SJSA1 (cell line): ENCODE data around the gene TMSB15B. TPM values are rescaled to one million over a fixed set of nuclear protein-coding genes. Genes with fewer than 3 reads are reported as not detected.
"Not testable (repeated sequence)": the region's sequence is repeated elsewhere in the genome, so short reads cannot be mapped to it uniquely, and the experiment has no call there.

Experiments used
- DNase-seq, 2 experiments: peaks; one replicate each; pipeline ENCODE4 v3.0.0-alpha.2; 2015 to 2020; ENCODE audit warnings: low spot score in 2 of 2, low read depth in 1 of 2
- H3K27ac ChIP-seq: fragments of 250-450 bp; sonication (Bioruptor Pico); 2 replicates; pipeline ENCODE4 v1.5.1; 2020; ENCODE audit warnings: mild to moderate bottlenecking, moderate library complexity
- H3K27me3 ChIP-seq: fragments of 250-450 bp; sonication (Bioruptor Pico); replicated peaks from 2 replicates; pipeline ENCODE4 v1.5.1; 2020; ENCODE audit warnings: mild to moderate bottlenecking, moderate library complexity
- H3K36me3 ChIP-seq: fragments of 250-450 bp; sonication (Bioruptor Pico); 2 replicates; pipeline ENCODE4 v1.5.1; 2020; ENCODE audit warnings: mild to moderate bottlenecking
- H3K4me1 ChIP-seq: fragments of 250-450 bp; sonication (Bioruptor Pico); replicated peaks from 2 replicates; pipeline ENCODE4 v1.6.1; 2021; ENCODE audit warnings: mild to moderate bottlenecking
- H3K4me3 ChIP-seq: fragments of 250-450 bp; sonication (Bioruptor Pico); 2 replicates; pipeline ENCODE4 v1.5.1; 2020; ENCODE audit warnings: mild to moderate bottlenecking
- H3K9me3 ChIP-seq: fragments of 250-450 bp; sonication (Bioruptor Pico); replicated peaks from 2 replicates; pipeline ENCODE4 v1.5.1; 2020; ENCODE audit warnings: mild to moderate bottlenecking
- total RNA-seq: library from RNA; depleted of rRNA; stranded (reverse); fragments of >200 nt; shearing (Covaris generic); gene quantifications from 2 replicates; pipeline ENCODE4 v1.2.3, GENCODE V29; 2014; rRNA removed

TMSB15B gene
- total RNA-seq, 1 experiment from 2014 or later = 23.2 TPM

GRCh38 chrX:103954259-103954658 is 8.2 kb upstream of the TMSB15B start:
- H3K4me1 ChIP-seq = no peaks in the 10 kb centered on the region
- H3K9me3 ChIP-seq = no peaks in the 10 kb centered on the region
- H3K4me3 ChIP-seq = no peak overlapping the region
- H3K36me3 ChIP-seq = no peaks in the 10 kb centered on the region
- no peak overlapping the region for H3K27ac ChIP-seq
- DNase-seq = no peak
- no peaks in the 10 kb centered on the region for H3K27me3 ChIP-seq

- not testable (repeated sequence) for H3K4me1 ChIP-seq, H3K27ac ChIP-seq, H3K9me3 ChIP-seq, DNase-seq, H3K36me3 ChIP-seq, H3K4me3 ChIP-seq, H3K27me3 ChIP-seq
Observed at GRCh38 chrX:103960599-103960998, 1.8 kb upstream of the TMSB15B start.

- not testable (repeated sequence) for H3K36me3 ChIP-seq, H3K27me3 ChIP-seq, H3K9me3 ChIP-seq, H3K27ac ChIP-seq, DNase-seq, H3K4me1 ChIP-seq, H3K4me3 ChIP-seq
Observed at GRCh38 chrX:103983508-103983907, 21.1 kb downstream of the TMSB15B start.

GRCh38 chrX:103999234-103999633 is 36.8 kb downstream of the TMSB15B start:
- Histone ChIP-seq H3K9me3 (no peaks in the 10 kb centered on the region), H3K27me3 (no peaks in the 10 kb centered on the region)
- DNase-seq = no peak

DNA sequence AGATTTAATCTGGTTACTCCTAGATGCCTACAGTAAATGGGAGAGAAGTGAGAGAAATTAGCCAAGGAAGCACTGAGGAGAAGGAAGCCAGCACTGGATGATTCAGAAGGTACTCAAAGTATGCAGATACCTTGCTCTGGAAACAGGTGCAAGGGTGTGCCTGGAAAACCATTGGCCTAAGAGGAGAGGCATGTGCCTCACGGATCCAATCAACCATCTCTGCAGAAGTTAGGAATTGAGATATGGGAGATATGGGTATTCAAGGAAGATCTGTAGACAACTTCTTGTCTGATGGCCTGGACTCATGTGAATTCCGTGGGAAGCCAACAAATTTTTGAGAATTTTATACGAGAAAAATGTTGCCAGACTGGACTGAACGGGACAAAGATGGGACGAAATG is 46.4 kb downstream of the TMSB15B start:
- Histone ChIP-seq H3K4me3 (no peak overlapping the region), H3K27ac (no peak overlapping the region), H3K9me3 (no peaks in the 10 kb centered on the region), H3K4me1 (no peaks in the 10 kb centered on the region), H3K36me3 (no peaks in the 10 kb centered on the region), H3K27me3 (no peaks in the 10 kb centered on the region)
- no peak for DNase-seq

More at GRCh38 chrX:103999234-103999633, 36.8 kb downstream of the TMSB15B start:
- Histone ChIP-seq H3K4me3 (no peak overlapping the region), H3K36me3 (no peaks in the 10 kb centered on the region), H3K27ac (no peak overlapping the region), H3K4me1 (no peaks in the 10 kb centered on the region)

DNA sequence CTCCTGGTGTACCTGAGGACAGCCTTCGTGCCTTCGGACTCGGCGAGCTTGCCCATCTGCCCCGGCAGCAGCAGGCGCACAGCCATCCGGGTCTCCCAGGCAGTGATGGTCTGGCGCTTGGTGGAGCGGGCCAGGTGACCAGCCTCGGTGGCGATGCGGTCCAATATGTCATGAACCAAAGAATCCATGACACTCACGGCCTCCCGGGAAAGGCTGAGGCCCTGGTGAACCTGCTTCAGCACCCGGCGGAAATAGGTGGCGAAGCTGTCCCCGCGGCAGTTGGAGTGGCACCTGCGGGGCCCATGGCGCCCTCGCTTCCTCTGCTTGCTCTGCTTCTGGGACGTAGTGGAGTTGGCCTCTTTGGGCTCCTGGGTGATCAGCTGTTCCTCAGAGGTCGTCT is 50.7 kb downstream of the TMSB15B start:
- DNase-seq = no peak
- H3K36me3 ChIP-seq = no peaks in the 10 kb centered on the region

GRCh38 chrX:104013606-104014005 is 51.2 kb downstream of the TMSB15B start, which contains the start of gene H2BW1:
H2BW1 (minus strand) TSS chrX:104013708; CDS start chrX:104013576, 132 bp downstream.
- H3K27ac ChIP-seq = no peak within 1 kb of the TSS
- H3K9me3 ChIP-seq = no peaks in the 10 kb centered on the region
- H3K36me3 ChIP-seq = no peaks in the 10 kb centered on the region
- H3K4me3 ChIP-seq = no peak within 1 kb of the TSS
- no peaks in the 10 kb centered on the region for H3K4me1 ChIP-seq
- H3K27me3 ChIP-seq = no peaks in the 10 kb centered on the region
- no peak for DNase-seq

More for the DNA sequence above, 50.7 kb downstream of the TMSB15B start:
- Histone ChIP-seq H3K4me3 (no peak overlapping the region), H3K27me3 (no peaks in the 10 kb centered on the region), H3K27ac (no peak overlapping the region), H3K9me3 (no peaks in the 10 kb centered on the region), H3K4me1 (no peaks in the 10 kb centered on the region)

DNA sequence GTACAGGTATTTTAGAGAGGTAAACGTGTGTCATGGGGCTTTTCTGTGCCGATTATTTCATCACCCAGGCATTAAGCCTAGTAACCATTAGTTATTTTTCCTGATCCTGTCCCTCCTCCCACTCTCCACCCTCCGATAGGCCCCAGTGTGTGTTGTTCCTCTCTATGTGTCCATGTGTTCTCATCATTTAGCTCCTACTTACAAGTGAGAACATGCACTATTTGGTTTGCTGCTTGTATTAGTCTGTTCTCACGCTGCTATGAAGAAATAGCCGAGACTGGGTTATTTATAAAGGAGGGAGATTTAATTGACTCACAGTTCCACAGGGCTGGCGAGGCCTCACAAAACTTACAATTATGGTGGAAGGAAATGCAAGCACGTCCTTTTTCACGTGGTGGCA is 53.1 kb downstream of the TMSB15B start:
- H3K4me1 ChIP-seq, DNase-seq, H3K36me3 ChIP-seq: not testable (repeated sequence)

More for the DNA sequence above, 53.1 kb downstream of the TMSB15B start:
- not testable (repeated sequence) for H3K4me3 ChIP-seq, H3K27me3 ChIP-seq, H3K27ac ChIP-seq, H3K9me3 ChIP-seq

Other genes with a start within 250 kb of the TMSB15B start
- gene PLP1, start 185.8 kb upstream of the TMSB15B start, total RNA-seq = not detected in 2 replicates
- gene RAB9B, start 130.4 kb upstream of the TMSB15B start, total RNA-seq = 0.50 and 1.7 TPM in 2 replicates
- gene H2BW1, start 51.1 kb downstream of the TMSB15B start, total RNA-seq = not detected in 2 replicates
- gene H2BW2, start 77.3 kb downstream of the TMSB15B start, total RNA-seq = not detected in 2 replicates
- 3.1 and 5.8 TPM in 2 replicates for gene TMSB15C, start 113.6 kb downstream of the TMSB15B start, total RNA-seq
- 1.2 and 1.6 TPM in 2 replicates for gene ZCCHC18, start 149.9 kb downstream of the TMSB15B start, total RNA-seq
- 1.9 and 6.2 TPM in 2 replicates for gene SLC25A53, start 194.4 kb downstream of the TMSB15B start, total RNA-seq
- 18.9 and 26.0 TPM in 2 replicates for gene FAM199X, start 203.8 kb downstream of the TMSB15B start, total RNA-seq